GM19351 (cell line): ENCODE results near the gene GNAZ.

Experiments
- ATAC-seq: cut with Tn5 transposase; IDR thresholded peaks from one replicate; pipeline ENCODE4 v1.9.1; 2021; ENCODE audit warnings: mild to moderate bottlenecking, moderate library complexity; ENCODE audit not compliant: unreplicated experiment

The GNAZ gene

DNA sequence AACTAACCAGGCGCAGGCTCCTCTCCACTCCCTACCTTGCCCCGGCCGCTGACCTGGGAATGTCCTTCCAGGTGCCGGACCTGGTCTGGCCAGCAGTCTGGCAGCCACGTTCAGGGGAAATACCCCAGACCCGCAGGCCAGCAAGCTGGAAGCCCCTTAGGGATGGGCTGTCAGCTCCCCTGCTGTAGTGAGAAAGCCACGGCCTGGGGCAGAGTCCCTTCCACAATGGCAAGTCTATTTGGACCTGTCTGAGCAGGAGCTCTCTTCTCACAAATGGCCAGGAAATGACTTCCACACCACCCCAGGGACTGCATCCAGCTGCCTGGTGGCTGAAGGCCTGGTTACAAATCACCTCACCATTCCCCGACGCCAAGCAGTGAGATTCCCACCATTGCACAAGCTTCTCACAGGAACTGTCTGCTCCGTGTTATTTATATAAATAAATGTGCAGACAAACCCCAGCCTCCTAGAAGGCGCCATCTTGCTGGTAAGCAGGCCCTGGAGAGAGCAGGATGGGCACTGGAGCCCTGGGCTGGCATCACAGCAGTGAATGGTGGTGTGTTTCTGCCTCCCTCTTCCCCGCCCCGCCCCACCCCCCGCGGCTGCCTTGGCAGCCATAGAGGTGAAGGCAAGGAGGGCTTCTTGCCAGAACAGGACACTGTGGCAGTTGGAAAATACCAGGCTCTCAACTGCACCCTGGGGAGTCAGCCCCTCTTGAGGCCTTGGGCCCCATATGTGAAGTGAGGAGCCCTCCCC lies 47.8 kb downstream of the GNAZ start:
- no peak for ATAC-seq

DNA sequence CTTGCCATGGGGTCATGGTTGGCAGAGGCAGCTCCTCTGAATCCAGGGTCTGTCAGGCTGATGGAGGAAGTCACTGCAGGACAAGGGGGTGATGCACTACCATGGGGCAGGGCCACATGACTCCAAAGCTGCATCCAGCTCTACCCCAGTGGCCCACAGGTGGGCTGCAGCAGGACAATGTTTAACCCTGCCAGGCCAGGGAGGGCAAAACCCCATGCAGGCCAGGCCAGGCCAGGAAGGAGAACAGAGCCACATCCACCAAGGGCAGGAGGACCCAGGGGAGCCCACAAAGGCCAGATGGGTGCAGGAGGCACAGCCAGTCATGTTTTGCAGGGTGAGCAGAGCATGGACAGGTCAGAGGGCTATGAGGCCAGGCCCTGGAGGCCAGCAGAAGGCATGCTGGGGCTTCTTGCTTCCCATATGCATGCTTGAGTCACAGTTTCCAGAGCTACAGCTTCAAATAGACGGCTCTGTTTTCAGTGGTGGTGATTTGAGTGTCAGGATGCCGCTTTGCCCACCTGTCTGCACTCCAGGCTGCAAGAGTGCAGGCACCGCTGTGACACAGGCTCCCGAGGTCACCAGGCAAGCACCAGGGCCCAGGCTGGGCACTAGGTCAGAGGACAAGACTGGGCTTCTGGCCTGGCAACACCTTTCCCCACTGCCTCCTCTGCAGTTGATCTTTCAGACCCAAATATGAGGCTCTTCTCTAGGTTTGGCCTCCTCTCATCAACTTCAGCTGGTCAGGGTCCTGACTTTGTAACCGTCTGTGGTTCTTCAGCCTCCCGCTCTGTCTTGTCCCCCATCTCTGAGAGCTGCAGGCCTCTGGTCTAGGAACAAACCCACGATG lies 48.6 kb downstream of the GNAZ start:
- no peak for ATAC-seq

DNA sequence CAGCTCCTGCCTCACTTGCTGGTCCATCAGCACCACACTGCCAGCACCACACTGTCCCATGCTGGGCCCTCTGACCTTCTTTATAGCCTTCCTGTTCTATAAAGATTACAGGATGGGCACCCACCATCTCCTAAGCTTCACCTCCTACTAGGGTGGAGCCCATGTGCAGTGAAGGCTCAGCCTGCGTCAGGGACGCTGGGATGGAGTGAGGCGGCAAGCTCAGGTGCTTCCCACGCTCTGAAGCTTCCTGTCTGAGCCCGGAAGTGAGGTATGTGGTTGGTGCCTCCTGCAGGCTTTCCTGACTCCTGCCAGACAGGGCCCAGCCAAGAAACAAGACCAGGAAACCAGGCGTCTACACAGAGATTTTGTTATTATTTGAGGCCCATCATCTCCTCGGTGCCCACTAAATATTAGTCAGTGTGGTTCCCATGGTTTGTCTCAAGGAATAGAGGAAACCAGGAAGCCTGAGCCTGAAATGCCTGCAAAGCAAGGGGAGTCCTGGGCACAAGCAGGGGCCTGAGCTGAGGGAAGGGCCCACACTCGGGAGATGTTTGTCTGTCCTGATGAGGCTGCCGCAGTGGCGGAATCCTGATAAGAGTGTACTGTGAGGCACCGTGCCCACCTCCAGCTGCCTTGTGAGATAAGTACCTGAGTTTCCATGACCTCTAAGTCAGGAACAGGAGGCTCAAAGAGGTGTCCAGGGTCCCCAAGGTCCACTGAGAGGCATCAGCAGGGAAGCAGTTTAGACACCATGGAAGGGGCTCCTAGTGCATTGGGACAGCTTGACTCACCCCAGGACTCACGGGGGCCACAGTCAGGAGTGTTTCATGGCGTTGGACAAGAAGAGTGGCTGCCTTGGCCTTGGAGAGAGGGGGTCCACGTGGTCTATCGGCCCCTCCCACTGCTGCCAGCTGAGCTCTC lies 49.4 kb downstream of the GNAZ start:
- ATAC-seq, result no peak

DNA sequence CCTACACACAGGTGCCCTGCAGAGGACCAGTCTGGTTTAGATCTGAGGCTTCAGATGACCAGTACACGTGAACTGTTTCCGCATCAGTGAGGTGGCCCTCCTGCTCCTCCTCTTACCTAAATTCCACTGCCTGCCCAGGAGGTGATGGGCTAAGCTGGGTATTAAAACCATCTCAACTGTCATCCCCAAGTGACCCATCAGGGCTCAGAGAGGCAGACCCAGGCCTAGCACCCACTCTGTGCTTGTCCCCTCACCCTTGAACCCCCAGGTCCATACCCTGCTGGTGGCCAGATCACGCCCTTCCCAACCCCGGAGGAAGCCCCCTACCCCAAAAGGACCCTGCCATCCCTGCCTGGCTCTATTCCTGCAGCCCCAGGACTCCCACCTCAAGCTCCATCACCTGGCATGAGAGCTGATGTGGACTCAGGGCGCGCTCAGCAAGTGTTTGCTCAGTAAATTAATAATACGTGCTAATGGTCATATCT lies 50.1 kb downstream of the GNAZ start:
- ATAC-seq, result no peak

DNA sequence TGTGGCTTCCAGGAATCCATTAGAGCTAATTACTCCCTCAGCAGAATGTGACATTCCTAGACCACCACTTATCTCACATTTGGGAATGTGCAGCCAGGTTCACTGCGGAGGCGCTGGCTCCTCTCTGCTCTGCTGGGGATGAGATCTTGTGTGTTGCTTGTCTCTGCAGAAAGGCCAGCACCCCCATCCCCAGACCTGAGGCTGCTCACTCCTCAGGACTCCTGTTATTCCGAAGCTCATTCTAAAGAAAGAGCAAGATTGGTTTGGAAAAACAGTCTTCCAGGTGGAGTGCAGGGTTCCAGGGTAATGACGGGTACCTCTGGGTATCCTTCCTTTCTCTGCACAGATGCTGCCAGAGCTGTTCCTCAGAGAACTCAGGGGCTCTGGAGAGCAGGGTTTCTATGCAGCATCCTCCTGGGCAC lies 50.7 kb downstream of the GNAZ start:
- ATAC-seq, result no peak

DNA sequence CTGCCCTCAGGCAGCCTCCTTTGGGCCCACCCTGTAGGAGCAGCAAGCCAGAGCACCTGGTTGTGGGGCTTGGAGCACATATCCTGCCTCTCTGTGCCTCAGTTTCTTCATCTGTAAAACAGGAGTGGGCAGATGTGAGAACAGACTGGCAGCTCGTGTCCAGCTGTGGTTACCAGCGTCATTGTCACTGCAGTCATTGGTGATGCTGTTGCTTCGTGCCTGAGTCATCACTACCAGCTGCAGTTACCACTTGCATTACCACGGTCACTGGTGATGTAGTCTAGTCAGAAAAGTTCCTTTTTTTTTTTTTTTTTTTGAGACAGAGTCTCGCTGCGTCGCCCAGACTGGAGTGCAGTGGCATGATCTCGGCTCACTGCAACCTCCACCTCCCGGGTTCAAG lies 51.1 kb downstream of the GNAZ start:
- no peak for ATAC-seq

DNA sequence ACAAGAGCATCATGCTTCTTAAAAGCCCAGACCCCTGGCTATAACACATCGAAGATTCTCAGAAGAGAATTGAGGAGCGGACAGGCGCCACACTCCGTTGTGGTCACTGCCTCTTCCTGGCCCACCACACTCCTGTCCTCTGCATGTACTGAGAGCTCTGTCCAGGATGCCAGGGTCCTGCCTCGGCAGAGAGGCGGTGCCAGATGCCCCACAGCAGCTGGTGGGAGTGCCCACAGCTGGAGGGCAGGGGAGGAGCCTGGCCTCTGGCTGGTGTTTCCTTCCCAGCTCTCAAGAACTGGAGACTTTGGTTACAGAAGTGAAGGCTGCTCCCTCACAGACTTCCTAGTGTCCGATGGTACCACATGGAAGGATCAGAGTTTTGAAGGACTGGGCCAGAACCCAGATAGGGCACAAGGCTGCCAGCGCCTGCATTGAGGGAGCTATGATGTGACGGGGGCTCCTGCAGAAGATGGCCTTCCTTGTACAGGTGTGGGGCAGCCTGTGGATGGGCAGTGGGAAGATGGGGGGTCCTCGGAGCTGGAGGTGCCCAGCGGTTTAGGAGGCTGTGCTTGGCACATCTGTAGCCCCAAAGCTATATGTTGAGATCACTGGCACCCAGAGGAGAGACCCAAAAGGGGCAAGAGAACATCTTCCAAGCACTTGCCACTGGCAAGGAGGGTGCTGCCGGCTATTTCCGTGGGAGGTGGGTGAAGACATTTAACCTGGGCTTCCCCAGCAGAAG lies 52.1 kb downstream of the GNAZ start:
- ATAC-seq, result no peak

DNA sequence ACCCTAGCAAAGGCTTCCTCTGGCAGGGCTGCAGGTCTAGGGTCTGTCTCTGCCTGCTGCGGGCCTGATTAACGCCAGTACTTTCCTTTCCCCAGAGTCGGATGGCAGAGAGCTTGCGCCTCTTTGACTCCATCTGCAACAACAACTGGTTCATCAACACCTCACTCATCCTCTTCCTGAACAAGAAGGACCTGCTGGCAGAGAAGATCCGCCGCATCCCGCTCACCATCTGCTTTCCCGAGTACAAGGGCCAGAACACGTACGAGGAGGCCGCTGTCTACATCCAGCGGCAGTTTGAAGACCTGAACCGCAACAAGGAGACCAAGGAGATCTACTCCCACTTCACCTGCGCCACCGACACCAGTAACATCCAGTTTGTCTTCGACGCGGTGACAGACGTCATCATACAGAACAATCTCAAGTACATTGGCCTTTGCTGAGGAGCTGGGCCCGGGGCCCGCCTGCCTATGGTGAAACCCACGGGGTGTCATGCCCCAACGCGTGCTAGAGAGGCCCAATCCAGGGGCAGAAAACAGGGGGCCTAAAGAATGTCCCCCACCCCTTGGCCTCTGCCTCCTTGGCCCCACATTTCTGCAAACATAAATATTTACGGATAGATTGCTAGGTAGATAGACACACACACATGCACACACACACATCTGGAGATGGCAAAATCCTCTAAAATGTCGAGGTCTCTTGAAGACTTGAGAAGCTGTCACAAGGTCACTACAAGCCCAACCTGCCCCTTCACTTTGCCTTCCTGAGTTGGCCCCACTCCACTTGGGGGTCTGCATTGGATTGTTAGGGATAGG lies 52.9 kb downstream of the GNAZ start:
- ATAC-seq, result no peak

DNA sequence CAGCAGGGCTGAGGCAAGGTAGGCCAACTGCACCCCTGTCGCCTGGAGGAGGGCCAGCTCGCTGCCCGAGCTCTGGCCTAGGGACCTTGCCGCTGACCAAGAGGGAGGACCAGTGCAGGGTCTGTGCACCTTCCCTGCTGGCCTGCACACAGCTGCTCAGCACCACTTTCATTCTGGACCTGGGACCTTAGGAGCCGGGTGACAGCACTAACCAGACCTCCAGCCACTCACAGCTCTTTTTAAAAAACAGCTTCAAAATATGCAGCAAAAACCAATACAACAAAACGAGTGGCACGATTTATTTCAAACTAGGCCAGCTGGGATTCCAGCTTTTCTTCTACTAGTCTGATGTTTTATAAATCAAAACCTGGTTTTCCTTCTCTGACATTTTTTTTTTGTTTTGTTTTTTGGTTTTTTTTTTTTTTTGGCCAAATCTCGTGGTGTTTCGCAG lies 53.5 kb downstream of the GNAZ start:
- ATAC-seq, result no peak

DNA sequence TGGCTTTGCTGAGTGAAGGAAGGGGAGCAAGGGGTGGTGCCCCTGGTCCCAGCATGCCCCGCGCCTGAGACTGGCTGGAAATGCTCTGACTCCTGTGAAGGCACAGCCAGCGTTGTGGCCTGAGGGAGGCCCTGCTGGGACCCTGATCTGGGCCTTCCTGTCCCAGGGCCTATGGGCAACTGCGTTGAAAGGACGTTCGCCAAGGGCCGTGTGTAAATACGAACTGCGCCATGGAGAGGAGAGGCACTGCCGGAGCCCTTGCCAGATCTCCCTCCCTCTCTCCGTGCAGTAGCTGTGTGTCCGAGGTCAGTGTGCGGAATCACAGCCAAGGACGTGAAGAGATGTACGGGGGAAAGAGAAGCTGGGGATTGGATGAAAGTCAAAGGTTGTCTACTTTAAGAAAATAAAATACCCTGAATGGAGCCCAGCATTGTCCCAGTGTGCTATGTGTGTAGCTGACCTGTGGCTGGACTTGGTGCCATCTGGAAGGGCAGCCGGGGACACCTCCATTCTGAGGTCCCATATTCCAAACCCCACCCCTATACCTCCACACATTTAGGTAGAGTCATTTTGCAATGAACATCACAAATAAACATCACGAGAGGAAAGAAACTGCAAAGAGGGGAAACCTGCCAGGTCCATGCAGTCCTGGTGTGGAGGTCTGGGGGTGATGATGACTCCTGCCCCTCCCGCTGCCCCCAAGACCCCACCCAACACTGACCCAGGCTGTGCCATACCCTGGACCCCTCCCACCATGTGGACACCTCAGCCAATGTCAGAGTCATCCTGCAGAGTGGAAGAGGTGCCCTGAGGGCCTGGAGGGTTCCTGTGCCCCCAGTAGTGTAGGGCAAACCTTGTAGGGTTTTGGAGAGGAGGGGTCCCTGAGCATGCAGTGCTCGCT lies 54.5 kb downstream of the GNAZ start:
- no peak for ATAC-seq

DNA sequence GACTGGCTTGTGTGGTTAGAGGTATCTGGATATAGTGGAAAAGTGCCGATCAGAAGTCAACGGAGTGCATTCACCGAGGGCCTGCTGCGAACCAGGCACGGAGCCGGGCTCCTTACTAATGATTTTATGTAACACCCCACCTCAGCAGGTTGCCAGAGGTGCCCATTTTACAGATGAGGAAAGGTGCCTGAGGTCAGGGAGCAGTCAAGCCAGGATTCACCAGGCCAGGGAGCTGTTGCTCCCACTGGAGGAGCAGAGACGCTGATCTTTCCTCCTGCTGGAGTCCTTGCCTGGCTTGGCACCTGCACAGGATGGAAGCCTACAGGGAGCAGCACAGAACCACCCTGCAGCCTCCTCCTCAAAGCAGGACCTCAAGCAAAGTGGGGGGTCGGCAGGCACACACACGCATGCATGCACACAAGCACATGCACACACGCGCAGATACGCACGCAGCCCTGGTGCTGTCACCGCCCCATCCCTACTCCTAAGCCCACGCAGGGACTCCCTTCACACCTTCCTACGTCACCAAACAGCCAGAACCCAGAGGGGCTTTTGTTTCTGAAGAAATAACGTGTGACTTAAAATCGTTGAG lies 55.3 kb downstream of the GNAZ start:
- ATAC-seq, result no peak

DNA sequence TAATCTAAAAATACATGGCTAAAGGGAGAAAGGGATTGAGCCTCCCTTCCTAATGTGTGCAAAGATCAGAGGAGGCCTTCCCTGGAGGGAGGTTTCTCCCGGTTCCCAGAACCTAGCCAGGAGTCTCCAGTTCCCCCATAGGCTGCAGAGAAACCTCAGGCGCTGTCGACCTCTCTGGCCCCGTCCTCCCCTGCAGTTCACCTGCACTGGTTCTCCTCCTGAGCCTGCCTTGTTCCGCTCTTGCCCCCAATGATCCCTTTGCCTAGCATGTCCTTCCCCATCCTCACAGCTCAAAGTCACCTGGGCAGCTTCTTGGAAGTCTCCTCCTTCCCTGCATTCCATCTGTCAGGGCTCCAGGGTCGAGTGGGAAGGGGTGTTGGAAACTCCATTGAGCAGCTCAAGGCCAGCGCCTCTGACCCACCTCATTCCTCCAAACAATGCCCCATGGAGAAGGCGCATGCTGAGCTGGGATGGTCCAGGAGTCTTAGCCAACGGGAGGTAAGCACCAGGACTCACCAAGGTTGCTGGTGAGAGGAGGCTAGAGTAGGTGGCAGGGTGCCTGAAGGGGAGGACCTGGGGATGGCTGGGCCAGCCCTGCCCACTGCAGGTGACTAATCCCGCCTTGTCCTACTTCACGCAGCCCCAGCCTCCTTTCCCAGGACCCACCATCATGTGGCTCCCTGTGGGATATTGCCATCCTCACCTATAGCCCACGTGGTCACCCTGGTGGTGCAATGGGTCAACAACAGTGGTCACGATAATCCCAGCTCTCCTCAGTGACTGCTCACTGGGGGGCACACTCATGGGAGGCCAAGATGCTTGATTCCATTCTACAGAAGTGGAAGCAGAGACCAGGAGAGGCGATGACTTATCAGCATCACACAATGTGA lies 56.1 kb downstream of the GNAZ start:
- ATAC-seq, result no peak

DNA sequence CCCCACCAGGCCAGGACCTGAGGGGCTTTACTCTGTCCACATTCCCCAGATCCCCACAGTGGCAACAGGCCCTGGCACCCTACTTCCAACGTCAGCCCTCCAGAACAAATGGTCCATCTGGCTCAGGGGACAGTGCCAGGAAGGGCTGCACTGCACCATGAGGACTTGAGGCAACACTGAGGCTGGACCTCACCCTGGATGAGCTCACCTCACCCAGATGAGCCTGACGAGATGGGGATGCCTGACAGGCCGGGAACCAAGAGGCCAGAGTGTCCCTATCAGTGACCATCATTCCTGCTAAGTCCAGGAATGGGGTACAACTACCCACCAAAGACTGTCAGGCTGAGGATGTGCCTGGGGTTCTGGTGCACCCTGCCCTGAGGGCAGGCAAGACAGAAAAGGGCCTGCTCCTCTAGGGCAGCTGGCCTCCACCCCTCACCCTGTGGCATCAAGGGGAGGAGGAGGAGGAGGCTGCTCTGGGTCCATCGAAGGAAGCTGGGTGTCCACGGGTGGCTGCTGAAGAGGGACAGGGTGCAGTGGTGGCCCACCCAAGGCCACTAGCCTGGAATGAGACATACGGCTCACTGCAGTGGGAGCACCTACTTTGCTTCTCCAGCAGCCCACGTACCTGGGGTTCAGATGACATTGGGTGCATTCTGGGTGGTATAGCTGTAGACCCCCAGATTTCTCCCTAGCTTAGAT lies 56.9 kb downstream of the GNAZ start:
- no peak for ATAC-seq

DNA sequence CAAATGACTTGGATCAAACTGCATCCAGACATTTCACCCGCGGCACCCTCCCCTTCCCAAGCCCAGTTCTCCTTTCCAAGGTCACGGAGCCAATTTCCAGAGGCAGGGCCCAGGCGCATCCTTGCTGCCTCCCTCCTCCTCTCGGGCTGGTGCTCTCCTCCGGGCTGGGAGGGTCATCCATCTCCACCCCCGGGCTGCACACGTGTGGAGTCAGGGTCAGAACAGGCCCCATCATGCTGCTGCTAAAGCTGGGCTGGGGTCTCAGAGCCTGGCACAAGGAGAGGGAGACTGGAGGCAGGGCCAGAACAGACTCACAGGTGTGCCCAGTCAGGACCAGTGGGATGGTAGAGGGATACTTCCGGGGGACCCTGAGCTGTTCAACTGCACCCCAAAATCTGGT lies 57.5 kb downstream of the GNAZ start:
- ATAC-seq, result no peak

DNA sequence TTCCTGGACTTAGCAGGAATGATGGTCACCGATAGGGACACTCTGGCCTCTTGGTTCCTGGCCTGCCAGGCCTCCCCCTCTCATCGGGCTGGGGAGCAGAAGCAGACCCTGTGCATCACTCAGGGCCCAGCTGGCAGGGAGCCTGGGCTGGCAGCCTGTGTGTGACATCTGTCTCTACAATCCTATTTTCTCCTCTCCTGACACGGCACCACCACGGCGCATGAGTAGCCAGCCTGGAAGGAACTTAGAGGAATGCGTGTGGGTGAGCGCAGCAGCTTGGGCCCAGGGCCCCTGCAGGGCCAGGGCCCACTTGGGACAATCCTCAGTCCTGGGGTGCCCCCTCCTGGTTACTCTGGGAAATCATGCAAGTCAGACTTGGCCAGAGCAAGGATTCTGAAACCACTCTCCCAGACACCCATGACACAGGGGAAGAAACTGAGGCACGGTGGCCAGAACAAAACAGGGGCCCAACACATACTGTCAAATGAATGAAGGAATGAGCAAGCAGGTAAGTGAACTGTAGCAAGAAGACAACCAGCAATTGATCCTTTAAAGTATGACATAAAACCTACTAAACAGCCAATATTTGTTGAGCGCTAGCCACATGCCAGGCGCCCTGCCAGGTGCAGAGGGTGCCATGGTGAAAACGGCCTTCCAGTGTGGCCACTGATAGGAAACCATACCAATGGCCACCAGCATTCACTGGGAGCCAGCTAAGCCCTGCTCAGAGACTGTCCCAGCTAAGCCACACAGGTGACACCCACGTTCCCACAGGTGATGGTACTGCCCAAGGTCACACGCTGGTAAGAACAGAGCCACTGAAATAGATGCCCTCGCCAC lies 58.2 kb downstream of the GNAZ start:
- no peak for ATAC-seq

DNA sequence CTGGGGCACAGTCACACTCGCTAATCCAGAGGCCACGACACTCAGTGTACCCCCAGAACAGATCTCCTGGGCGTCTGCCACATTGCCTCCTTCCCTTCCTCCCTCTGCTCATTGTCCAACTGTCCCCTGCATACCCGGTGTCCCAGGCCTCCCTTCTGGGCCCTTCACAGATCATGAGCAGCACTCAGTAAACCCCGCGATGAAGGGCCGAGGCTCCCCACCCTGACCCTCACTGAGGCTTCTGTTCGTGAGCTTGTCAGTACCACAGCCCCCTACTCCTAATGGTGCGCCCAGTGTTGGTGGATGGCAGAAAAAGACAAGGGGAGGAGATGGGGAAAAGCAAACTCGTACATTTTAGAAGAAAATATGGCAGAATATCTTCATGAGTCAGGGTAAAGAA lies 58.8 kb downstream of the GNAZ start:
- no peak for ATAC-seq
